Stimulated activated CD8-positive, alpha-beta memory T cell treated with anti-CD3 and anti-CD28 coated beads, Interleukin-4, amount 100 ng/mL, for 4 hours (primary cell): ENCODE results near the gene MYO7A.

ENCODE experiments used
- DNase-seq, 2 donors: peaks; one replicate each; pipeline ENCODE4 v3.0.0-alpha.2; 2020; ENCODE audit warnings: low read depth in 2 of 2, low spot score in 1 of 2

Gene MYO7A

DNA sequence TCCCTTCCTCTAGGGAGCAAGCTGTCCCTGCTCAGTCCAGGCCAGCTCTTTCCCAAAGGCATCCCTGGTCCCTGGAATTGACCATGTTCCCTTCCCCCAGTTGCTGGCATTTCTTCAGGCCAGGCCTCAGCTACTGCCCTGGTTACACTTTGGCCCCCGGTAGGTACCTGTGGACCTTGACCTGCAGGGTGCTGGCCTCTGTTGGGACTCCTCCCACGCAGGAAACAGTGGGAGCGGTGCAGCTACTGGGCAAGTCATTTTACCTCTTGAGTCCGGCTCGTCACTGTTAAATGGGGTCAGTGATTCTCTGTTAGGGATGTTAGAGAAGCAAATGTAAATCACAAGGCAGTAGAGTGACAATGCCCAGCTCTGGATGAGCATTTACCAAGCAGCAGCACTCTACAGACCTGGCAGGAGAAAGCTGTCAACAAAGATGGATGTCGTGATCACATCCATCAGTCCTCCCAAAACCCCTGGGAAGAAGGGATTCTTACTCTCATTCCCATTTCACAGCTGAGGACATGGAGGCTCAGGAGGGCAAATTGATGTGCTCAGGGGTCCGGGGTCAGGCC lies 16.9 kb downstream of the MYO7A start:
- DNase-seq, result no peak

- DNase-seq, result no peak
These were observed 18.4 kb downstream of the MYO7A start for GRCh38 chr11:77146261-77147035.

DNA sequence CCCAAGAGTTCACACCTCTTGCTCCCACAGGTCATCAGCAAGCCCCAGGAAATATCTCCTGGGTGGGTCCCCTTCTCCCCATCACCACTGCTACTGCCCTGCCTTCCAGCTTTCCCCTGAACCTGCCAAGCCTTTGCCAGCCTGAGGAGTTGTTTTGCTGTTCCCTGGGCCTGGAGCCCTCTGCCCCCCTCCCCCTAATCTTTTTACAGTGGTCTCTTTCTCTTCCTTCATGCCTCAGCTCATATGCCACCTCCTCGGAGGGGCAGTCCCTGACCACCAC lies 18.9 kb downstream of the MYO7A start:
- DNase-seq, result no peak

DNA sequence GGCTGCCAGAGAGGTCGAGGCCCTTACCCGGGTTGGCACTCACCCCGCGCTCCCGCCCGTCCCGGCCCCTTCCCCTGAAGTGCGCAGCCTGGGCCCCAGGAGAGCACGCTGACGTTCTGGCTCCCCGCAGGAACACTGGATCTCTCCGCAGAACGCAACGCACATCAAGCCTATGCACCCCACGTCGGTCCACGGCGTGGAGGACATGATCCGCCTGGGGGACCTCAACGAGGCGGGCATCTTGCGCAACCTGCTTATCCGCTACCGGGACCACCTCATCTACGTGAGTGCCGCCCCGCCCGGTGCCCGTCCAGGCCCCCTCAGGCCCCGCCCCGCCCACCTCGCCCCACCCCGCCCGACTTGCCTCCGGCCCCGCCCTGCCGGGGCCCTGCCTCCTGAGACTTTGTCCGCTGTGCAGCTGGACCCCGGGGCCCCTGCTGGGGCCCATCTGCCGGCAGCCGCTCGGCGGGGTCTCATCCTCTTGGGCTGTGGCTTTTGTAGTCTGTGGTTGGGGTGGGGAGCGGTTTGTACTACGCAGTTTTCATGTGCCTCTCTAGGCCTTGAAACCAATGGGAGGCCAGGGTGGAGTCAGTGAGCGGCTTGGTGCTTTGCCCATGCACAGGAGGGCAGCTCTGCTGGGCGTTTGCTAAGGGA lies 19.7 kb downstream of the MYO7A start:
- DNase-seq, result no peak

- DNase-seq, result no peak
These were observed 21.1 kb downstream of the MYO7A start for GRCh38 chr11:77148963-77149715.

DNA sequence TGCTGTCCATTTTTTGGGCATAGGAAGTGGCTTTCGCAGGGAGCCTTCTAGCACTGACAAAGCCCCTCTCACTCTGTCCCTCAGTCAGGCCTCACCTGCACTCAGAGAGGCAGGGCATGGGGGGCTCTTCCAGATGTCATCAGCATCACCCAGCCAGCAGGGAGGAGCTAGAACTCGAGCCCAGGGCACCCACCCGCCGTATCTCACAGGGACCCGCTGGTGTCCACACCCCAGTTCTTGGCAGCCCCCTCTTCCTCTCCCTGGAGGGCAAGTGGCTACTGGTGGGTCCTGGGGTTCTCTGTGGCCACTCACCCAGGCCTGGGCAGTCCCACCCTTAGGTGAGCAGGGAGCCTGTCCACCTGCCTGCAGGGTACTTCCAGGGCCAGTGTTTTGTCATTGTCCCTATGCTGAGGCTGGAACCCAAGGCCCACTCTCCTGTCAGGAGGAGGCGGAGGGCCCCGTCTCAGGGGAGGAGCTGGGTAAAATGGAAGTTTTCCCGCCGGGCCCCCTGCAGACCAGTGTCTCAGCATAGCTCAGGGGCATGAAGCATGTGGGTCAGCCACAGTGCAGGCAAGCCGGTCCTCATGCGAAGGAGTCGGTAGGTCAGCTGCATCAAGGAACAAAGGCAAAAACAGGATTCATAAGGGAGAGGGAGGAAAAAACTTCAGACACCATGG lies 21.8 kb downstream of the MYO7A start:
- DNase-seq, result no peak

DNA sequence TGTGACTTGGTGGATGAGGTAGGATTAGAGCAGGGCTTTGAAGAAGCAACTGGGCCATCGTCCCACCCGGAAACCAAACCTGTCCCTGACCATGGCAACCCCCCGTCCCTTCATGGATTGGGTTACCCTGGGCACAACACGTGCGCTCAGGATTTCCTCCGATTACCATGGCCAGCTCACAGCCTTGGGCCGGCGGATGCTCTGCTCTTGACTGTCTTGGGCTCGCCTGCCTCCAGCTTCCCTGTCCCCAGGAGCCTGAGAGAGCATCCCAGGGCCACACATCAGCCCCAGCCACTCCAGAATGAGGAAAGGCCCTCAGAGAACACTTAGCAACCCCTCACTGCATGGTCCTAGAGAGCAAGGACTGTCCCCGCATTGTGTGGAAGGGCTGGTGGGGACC lies 22.8 kb downstream of the MYO7A start:
- no peak for DNase-seq

DNA sequence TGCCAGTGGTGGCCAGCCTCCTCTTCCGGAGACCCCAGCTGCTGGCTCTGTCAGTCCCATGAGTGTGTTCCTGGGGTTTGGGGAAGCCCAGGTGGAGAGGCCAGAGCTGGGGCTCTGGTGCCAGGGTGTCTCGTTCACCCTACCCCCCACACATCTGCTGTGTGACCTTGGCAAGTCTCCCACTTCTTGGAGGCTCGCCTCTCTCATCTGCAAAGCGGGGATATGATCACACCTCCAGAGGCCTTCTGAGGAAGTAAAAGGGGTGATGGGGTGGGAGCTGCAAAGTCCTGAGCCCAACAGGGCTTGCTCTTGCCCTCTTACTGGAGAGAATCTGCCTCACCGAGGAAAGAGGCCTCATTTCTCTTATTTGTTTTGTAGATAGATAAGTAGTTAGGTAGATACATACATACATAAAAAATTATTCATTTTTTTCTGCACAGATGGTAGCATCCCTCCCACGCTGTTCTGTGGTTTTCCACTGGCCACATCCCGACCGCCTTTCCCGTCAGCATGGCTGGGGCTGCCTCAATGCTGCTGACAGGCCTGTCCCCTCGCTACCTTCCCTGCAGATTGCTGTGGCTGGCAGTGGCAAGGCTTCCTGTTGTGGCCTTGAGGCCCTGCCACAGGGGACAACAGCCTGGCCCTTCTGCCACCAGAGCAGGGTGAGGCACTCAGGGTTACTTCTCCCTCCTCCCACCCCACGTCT lies 23.9 kb downstream of the MYO7A start:
- DNase-seq, result peak; percentile 7 to 26

- DNase-seq, result no peak
These were observed 24.8 kb downstream of the MYO7A start for GRCh38 chr11:77152846-77153245.

DNA sequence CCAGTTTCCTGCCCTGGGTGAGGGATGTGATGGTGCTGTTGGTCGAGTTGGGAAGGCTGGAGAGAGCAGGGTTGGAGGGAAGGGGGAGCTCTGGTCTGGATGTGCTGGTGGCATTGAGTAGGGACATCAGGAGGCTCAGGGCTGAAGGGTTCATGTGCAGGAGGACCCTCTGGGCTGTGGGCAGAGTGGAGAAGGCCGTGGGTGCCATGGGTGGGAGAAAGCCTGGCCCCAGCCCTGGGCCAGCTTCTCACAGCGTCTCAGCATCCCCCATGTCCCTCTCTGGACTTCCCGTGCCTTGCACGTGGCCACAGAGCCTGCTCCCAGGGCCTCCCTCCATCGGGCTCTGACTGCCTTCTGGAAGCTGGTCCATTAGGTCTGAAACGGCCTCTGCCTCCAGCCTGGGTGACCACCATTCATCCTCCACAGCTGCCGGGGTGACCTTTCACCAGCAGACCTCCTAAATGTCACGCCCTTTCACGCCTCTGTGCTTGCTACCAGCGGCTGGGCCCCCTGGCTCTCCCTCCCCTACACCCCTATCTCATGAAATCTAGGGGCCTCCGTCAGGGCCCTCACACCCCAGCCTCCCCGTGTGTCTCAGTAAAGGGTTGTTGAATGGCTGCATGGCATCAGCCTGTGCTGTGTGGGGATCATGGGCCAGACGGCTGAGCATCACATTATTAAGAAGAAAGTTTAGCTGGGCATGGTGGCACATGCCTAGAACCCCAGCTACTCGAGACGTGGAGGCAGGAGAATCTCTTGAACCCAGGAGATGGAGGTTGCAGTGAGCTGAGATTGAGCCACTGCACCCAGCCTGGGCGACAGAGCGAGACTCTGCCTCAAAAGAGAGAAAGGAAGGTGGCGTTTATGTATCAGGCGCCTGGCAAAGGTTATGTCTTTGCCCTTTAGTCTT lies 25.5 kb downstream of the MYO7A start:
- DNase-seq, result no peak

- no peak for DNase-seq
These were observed 26.5 kb downstream of the MYO7A start for GRCh38 chr11:77154381-77155081.

- no peak for DNase-seq
These were observed 27.0 kb downstream of the MYO7A start for GRCh38 chr11:77155082-77155475.

DNA sequence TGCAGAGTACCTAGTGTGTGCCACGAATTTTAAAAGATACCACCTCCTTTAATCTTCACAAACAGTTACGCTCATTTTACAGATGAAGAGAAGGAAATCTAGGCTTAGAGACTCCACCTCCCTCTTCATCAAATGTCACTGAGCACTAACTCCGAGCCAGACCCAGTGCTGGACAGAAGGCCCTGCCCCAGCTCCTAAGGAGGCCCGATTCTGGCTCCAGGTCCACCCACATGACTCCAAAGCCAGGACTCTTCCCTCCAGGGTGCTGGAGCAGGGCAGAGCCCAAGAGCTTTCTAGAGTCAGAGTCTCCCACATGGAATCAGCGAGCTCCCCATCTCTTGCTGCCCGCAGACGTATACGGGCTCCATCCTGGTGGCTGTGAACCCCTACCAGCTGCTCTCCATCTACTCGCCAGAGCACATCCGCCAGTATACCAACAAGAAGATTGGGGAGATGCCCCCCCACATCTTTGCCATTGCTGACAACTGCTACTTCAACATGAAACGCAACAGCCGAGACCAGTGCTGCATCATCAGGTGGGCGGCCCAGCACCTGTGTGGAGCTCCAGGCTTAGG lies 27.6 kb downstream of the MYO7A start:
- DNase-seq, result no peak

- no peak for DNase-seq
These were observed 28.6 kb downstream of the MYO7A start for GRCh38 chr11:77156396-77157195.

DNA sequence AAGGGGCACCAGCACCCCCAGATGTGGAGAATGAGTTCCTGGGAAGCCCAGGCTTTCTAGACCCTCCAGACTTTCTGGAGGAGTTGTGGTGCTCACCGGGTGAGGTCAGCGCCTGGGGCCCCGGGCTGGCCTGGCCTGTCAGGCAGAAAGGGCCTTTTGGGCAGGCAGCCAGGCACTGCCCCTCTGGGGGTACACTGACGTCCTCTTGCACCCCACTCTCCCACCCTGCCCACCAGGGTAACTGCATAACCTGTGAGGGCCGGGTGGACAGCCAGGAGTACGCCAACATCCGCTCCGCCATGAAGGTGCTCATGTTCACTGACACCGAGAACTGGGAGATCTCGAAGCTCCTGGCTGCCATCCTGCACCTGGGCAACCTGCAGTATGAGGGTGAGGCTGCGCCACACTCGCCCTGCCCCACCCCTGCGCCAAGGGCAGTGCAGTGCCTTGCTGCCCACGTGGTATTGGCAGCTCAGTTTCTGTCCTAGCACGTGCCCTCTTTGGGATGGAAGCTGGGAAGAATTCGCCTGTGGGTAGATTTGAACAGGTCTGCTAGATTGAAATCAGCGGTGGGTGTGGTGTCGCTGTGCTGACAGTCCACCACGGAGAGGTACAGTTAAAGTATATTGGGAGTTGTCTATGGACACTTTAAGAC lies 30.1 kb downstream of the MYO7A start:
- DNase-seq, result no peak

- DNase-seq, result no peak
These were observed 31.3 kb downstream of the MYO7A start for GRCh38 chr11:77159219-77159936.

DNA sequence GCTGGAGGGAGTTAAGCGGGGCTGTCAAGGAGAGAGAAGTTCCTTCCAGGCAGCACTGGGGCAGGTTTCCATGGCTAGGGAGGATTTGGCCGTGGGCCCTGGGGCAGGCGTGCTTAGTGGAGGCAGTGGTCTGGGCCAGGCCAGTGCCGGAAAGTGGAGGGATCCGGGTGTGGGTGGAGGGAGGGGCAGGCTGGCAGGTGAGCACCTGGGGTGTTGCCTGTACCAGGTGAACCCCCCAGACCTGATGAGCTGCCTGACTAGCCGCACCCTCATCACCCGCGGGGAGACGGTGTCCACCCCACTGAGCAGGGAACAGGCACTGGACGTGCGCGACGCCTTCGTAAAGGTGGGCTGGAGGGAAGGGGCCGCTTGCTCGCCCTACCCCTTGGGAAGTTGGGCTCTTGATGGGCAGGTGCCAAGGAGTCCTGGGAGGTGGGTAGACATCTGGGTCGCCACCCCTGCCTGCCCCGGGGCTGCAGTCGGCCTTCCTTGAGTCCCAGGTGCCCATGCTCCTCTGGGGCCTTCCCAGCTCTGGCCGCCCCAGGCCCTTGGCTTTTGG lies 32.0 kb downstream of the MYO7A start:
- no peak for DNase-seq
